HCT116 (cell line): Measurements from ENCODE around the gene ABCA3. TPM values are rescaled to one million over a fixed set of nuclear protein-coding genes. Genes with fewer than 3 reads are reported as not detected.

Source experiments
- ATAC-seq: fragments of 200-7000 bp; cut with Tn5 transposase; 2 replicates; pipeline ENCODE4 v1.9.1; 2020; ENCODE audit warnings: mild to moderate bottlenecking, moderate library complexity
- BruUV-seq: library from RNA; stranded (reverse); fragments of 400-500 nt; replicated peaks from 2 replicates; lab custom pipeline; 2021; lab: Mats Ljungman, UMichigan
- CTCF ChIA-PET: fragments of 300-600 bp; sonication (Branson Sonifier 250); formaldehyde crosslinking; loops from one replicate; lab custom pipeline; 2021; ENCODE audit warnings: antibody characterized with exemption; lab: Charles Lee
- POLR2A ChIA-PET: fragments of 300-600, 350-600 bp; sonication (Branson Sonifier 250); formaldehyde crosslinking; loops from one replicate; lab custom pipeline; 2021; ENCODE audit warnings: antibody characterized with exemption; lab: Charles Lee
- RAD21 ChIA-PET, 2 experiments: fragments of 300-600 bp; sonication (Branson Sonifier 250); formaldehyde crosslinking; loops; one replicate each; lab custom pipeline; 2023; ENCODE audit warnings: low total read pairs in 2 of 2; ENCODE audit not compliant: uncharacterized antibody in 2 of 2, unreplicated experiment in 2 of 2, low non-redundant PET in 1 of 2; lab: Charles Lee
- DNase-seq: peaks from one replicate; pipeline ENCODE4 v3.0.0-alpha.2; 2010; ENCODE audit warnings: low read depth, low spot score
- H2AFZ ChIP-seq: fragments of 200-600 bp; shearing (Covaris generic), sonication (generic); 2 replicates; pipeline ENCODE4 v1.6.1; 2017; ENCODE audit warnings: low read depth, mixed run types, mixed read lengths, antibody characterized with exemption, low read length; ENCODE audit not compliant: poor library complexity, severe bottlenecking
- H3K27ac ChIP-seq: 2 replicates; pipeline ENCODE4 v1.5.1; 2012; ENCODE audit warnings: low read depth, low read length
- H3K27me3 ChIP-seq: fragments of 200-600 bp; sonication (generic); 2 replicates; pipeline ENCODE4 v1.6.1; 2016; ENCODE audit warnings: mixed run types, low read length, mixed read lengths; ENCODE audit not compliant: insufficient read depth
- H3K36me3 ChIP-seq, 2 experiments: fragments of 200-500 bp in 1 of 2; fragments of 200-600 bp in 1 of 2; sonication (Bioruptor generic) in 1 of 2; sonication (generic) in 1 of 2; 2 replicates each; pipeline versions ENCODE4 v1.5.1 to v1.6.1; 2014 to 2016; ENCODE audit warnings: low read length in 2 of 2, inconsistent platforms in 1 of 2, mixed read lengths in 1 of 2, mixed run types in 1 of 2; ENCODE audit not compliant: insufficient read depth in 2 of 2, control insufficient read depth in 1 of 2
- H3K4me1 ChIP-seq, 2 experiments: fragments of 200-600 bp in 1 of 2; sonication (generic) in 1 of 2; 2 replicates each; pipeline versions ENCODE4 v1.5.1 to v1.6.1; 2012 to 2017; ENCODE audit warnings: low read length in 2 of 2, inconsistent platforms in 1 of 2, mild to moderate bottlenecking in 1 of 2, mixed read lengths in 1 of 2, mixed run types in 1 of 2, moderate library complexity in 1 of 2; ENCODE audit not compliant: insufficient read depth in 2 of 2, control insufficient read depth in 1 of 2
- H3K4me2 ChIP-seq: fragments of 200-600 bp; sonication (generic); 2 replicates; pipeline ENCODE4 v1.6.1; 2017; ENCODE audit warnings: mixed run types, low read length, mixed read lengths
- H3K4me3 ChIP-seq, 2 experiments: fragments of 200-600 bp in 1 of 2; sonication (generic) in 1 of 2; replicated peaks in 1 of 2; 2 replicates each; pipeline ENCODE4 v1.5.1; 2011 to 2016; ENCODE audit warnings: low read length in 2 of 2, control low read depth in 1 of 2, low read depth in 1 of 2, mild to moderate bottlenecking in 1 of 2, mixed read lengths in 1 of 2, mixed run types in 1 of 2
- H3K79me2 ChIP-seq: fragments of 200-600 bp; sonication (generic); 2 replicates; pipeline ENCODE4 v1.6.1; 2017; ENCODE audit warnings: mild to moderate bottlenecking, mixed run types, low read length, moderate library complexity, mixed read lengths; ENCODE audit not compliant: insufficient read depth
- H3K9ac ChIP-seq: fragments of 200-600 bp; sonication (generic); 2 replicates; pipeline ENCODE4 v1.6.1; 2016; ENCODE audit warnings: low read length, mixed read lengths
- H3K9me2 ChIP-seq: fragments of 200-600 bp; sonication (generic), shearing (Covaris generic); 2 replicates; pipeline ENCODE4 v1.6.1; 2017; ENCODE audit warnings: mixed run types, mild to moderate bottlenecking, moderate library complexity; ENCODE audit not compliant: insufficient read depth
- H3K9me3 ChIP-seq, 2 experiments: fragments of 200-500 bp in 1 of 2; fragments of 200-600 bp in 1 of 2; sonication (Bioruptor generic) in 1 of 2; sonication (generic) in 1 of 2; 2 replicates each; pipeline ENCODE4 v1.6.1; 2014 to 2017; ENCODE audit warnings: low read length in 2 of 2, mixed read lengths in 2 of 2, inconsistent platforms in 1 of 2, low read depth in 1 of 2, mild to moderate bottlenecking in 1 of 2, mixed run types in 1 of 2, moderate library complexity in 1 of 2; ENCODE audit not compliant: control insufficient read depth in 1 of 2, insufficient read depth in 1 of 2
- H4K20me1 ChIP-seq: fragments of 200-600 bp; sonication (generic), shearing (Covaris generic); 2 replicates; pipeline ENCODE4 v1.6.1; 2017; ENCODE audit warnings: mixed run types, mild to moderate bottlenecking, moderate library complexity; ENCODE audit not compliant: insufficient read depth
- CBX3 ChIP-seq: IDR thresholded peaks from 2 replicates; pipeline ENCODE4 v1.6.1; 2012; ENCODE audit warnings: low read depth
- FOSL1 ChIP-seq: IDR thresholded peaks from 2 replicates; pipeline ENCODE4 v1.6.1; 2012; ENCODE audit warnings: low read depth
- intact Hi-C: fragments of 100-400 bp; cut with micrococcal nuclease; formaldehyde crosslinking; loops from 2 replicates; pipeline ENCODE4 v1.10.0; 2022
- total RNA-seq: library from RNA; stranded (reverse); gene quantifications from one replicate; pipeline ENCODE4 v1.2.1, GENCODE V29; 2021; ENCODE audit not compliant: unreplicated experiment
- TF ChIP-seq, protein P1 (sequence below), 3 experiments: fragments of 200-600 bp in 1 of 3; sonication (generic) in 1 of 3; IDR thresholded peaks in 2 of 3; conservative IDR thresholded peaks in 1 of 3; 2 replicates each; pipeline ENCODE4 v1.5.1; 2012 to 2017; ENCODE audit warnings: low read depth in 2 of 3, low read length in 2 of 3, antibody characterized with exemption in 1 of 3, borderline replicate concordance in 1 of 3, control low read depth in 1 of 3, mild to moderate bottlenecking in 1 of 3, mixed read lengths in 1 of 3, mixed run types in 1 of 3, moderate library complexity in 1 of 3; ENCODE audit not compliant: insufficient read depth in 1 of 3

ABCA3 gene
- total RNA-seq, 1 experiment from 2014 or later, result 5.4 TPM

DNA sequence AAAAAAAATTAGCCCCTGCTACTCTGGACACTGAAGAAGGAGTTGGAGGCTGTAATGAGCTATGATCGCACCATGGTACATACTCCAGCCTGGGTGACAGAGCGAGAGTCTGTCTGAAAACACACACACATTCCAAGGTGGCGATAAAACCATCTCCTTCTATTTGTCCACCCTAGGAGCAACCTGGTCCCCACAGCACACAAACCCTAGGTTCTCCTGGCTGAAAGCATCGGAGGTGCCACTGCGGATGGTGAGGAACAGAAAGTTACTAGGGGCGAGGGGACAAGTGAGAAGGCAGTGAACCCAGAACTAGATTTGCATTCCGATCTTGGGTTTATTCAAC, 87.8 kb downstream of the ABCA3 start:
- intact Hi-C loops, result loop anchor here (10.0 kb wide), 1 partner anchor 228 kb away; the partner anchor contains the start of gene NHERF2
- no peak overlapping the region for H3K4me3 ChIP-seq
- no peaks in the 10 kb centered on the region for H3K9me2 ChIP-seq
- peaks cover 15 to 31% of the 10 kb centered on the region in 2 experiments for H3K4me1 ChIP-seq
- H2AFZ ChIP-seq, result no peak overlapping the region
- BruUV-seq, result no TSS peak
- peak overlapping the region; percentile 89 for H3K27ac ChIP-seq
- no peaks in the 10 kb centered on the region for H3K27me3 ChIP-seq
- peaks cover 33 to 43% of the 10 kb centered on the region in 2 experiments for H3K36me3 ChIP-seq
- ChIA-PET RAD21 (no interaction called here), CTCF (interaction anchor here (1.0 to 2.7 kb wide), 2 partner anchors 57 to 248 kb away, joined by 3 to 24 read pairs; partner anchors contain the start of gene CASKIN1), POLR2A (interaction anchor here (1.8 to 2.8 kb wide), 3 partner anchors 11 to 97 kb away, joined by 9 to 21 read pairs (median 17); partner anchors contain the start of genes PGP and TRAF7)
- H3K79me2 ChIP-seq, result peaks cover 63% of the 10 kb centered on the region
- ATAC-seq (no peak), DNase-seq (no peak)
- no peaks in the 10 kb centered on the region for H3K9me3 ChIP-seq
- no peak overlapping the region for H3K9ac ChIP-seq
- H4K20me1 ChIP-seq, result peaks cover 5% of the 10 kb centered on the region; the same call in 1 of the 2 replicates
- no peak for TF ChIP-seq CBX3
- TF ChIP-seq FOSL1, result no peak
- TF ChIP-seq, protein P1, sequence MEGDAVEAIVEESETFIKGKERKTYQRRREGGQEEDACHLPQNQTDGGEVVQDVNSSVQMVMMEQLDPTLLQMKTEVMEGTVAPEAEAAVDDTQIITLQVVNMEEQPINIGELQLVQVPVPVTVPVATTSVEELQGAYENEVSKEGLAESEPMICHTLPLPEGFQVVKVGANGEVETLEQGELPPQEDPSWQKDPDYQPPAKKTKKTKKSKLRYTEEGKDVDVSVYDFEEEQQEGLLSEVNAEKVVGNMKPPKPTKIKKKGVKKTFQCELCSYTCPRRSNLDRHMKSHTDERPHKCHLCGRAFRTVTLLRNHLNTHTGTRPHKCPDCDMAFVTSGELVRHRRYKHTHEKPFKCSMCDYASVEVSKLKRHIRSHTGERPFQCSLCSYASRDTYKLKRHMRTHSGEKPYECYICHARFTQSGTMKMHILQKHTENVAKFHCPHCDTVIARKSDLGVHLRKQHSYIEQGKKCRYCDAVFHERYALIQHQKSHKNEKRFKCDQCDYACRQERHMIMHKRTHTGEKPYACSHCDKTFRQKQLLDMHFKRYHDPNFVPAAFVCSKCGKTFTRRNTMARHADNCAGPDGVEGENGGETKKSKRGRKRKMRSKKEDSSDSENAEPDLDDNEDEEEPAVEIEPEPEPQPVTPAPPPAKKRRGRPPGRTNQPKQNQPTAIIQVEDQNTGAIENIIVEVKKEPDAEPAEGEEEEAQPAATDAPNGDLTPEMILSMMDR (IDR thresholded peaks at IDR 0.05 in 2 of 3, conservative IDR thresholded peaks at IDR 0.05 in 1 of 3; ENCODE audit: borderline replicate concordance in 1 of 3, insufficient read depth in 1 of 3, low read depth in 2 of 3, low read length in 2 of 3), result no peak
- H3K4me2 ChIP-seq, result no peak overlapping the region
